ENCODE measurements around the gene FH.

Gene FH

GRCh38 chr1:241453732-241454131 lies 65.8 kb downstream of the FH start:
- no peak for DNase-seq

GRCh38 chr1:241451956-241452355 lies 67.6 kb downstream of the FH start:
- no peak for DNase-seq

All from GOT3 (cell line).